Activated CD4-positive, alpha-beta T cell treated with anti-CD3 and anti-CD28 coated beads for 36 hours (primary cell): ENCODE measurements around the gene NOC4L. TPM values are rescaled to one million over a fixed set of nuclear protein-coding genes. Genes with fewer than 3 reads are reported as not detected.

Experiments
- ATAC-seq: fragments of 200-7000 bp; cut with Tn5 transposase; one replicate; pipeline ENCODE4 v1.10.0; 2021; ENCODE audit warnings: mild to moderate bottlenecking, moderate library complexity
- CTCF ChIA-PET: fragments of 350-600 bp; sonication (Branson Sonifier 250); formaldehyde crosslinking; loops from one replicate; lab custom pipeline; 2021; ENCODE audit warnings: antibody characterized with exemption; lab: Charles Lee
- POLR2A ChIA-PET: fragments of 350-600 bp; sonication (Branson Sonifier 250); formaldehyde crosslinking; loops from one replicate; lab custom pipeline; 2021; ENCODE audit warnings: antibody characterized with exemption, inconsistent platforms; lab: Charles Lee
- DNase-seq: peaks from one replicate; pipeline ENCODE4 v3.0.0-alpha.2; 2020
- H3K27ac Mint-ChIP-seq: one replicate; pipeline ENCODE4 v1.8.0; 2021; ENCODE audit warnings: mixed read lengths
- H3K27me3 Mint-ChIP-seq: one replicate; pipeline ENCODE4 v1.8.0; 2021; ENCODE audit warnings: mixed read lengths
- H3K36me3 Mint-ChIP-seq: one replicate; pipeline ENCODE4 v1.8.0; 2021; ENCODE audit warnings: low read depth, mixed read lengths
- H3K4me1 Mint-ChIP-seq: one replicate; pipeline ENCODE4 v1.8.0; 2021; ENCODE audit warnings: mixed read lengths
- H3K4me3 Mint-ChIP-seq: one replicate; pipeline ENCODE4 v1.8.0; 2021; ENCODE audit warnings: mild to moderate bottlenecking, moderate library complexity, mixed read lengths
- H3K9me3 Mint-ChIP-seq: one replicate; pipeline ENCODE4 v1.8.0; 2021; ENCODE audit warnings: low read depth, mixed read lengths
- intact Hi-C, 2 experiments: fragments of 100-400 bp; cut with DNase I in 1 of 2; cut with micrococcal nuclease in 1 of 2; formaldehyde crosslinking; loops; one replicate each; pipeline versions ENCODE4 v1.14.2 to v1.15.1; 2022 to 2024; cut with DNase I, micrococcal nuclease
- total RNA-seq, 2 experiments: library from RNA; stranded (reverse); gene quantifications; one replicate each; pipeline ENCODE4 v1.2.3, GENCODE V29; 2021

NOC4L gene
- total RNA-seq, 2 experiments from 2014 or later = 30.5 to 35.7 TPM

GRCh38 chr12:132174839-132175490, 30.7 kb downstream of the NOC4L start:
- Mint-ChIP-seq H3K27me3 (peaks cover 6% of the 10 kb centered on the region), H3K4me1 (peaks cover 22% of the 10 kb centered on the region), H3K36me3 (no peaks in the 10 kb centered on the region), H3K4me3 (no peak overlapping the region), H3K27ac (no peak overlapping the region), H3K9me3 (no peaks in the 10 kb centered on the region)
- intact Hi-C loops = no loop called here
- ATAC-seq = no peak
- DNase-seq = no peak
- POLR2A ChIA-PET = no interaction called here
- CTCF ChIA-PET = interaction anchor here (1.3 to 1.4 kb wide), 2 partner anchors 8 to 9 kb away, joined by 3 to 4 read pairs; no protein-coding TSS in a partner anchor

DNA sequence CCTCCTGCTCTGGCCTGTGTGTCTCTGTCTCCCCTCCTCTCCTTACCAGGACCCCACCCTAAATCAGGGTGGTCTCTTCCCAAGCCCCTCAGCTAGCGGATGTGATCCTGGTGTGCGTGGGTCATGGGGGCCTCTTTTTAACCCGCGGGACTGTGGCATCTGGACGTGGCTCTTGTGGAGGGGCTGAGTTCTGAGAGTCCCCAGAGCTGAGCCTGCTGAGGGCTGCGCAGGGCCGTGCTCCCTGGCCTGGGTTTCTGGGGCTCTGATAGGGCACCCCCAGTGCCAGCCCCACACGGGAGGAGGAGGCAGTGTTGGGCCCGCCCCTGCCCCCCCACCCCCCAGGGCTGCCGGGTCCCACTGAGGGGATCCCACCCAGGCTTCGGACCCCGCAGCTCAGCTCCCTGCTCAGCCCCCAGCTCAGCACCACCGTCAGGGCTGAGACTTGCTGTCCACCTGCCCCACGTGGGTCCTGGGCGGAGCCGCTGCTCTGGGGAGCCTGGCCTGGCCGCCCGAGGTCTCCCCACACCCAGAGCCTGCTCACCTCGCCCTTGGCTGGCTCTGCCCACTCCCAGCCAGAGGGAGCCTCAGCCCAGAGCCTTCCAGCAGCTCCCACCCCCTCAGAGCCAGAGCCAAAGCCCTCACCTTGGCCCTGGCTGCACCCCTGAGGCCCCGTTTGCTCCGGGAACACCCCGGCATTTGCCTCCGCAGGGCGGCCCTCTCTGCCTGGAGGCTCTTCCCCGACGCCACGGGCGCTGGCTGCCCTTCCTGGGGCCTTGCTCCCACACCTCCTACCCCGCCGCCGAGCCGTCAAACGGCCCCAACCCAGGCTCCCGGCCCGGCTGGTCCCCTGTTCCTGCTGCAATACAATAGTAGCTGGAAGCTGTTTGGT, 31.5 kb downstream of the NOC4L start:
- ATAC-seq (no peak), DNase-seq (no peak)
- H3K27me3 Mint-ChIP-seq = peaks cover 6% of the 10 kb centered on the region
- no peak overlapping the region for H3K4me3 Mint-ChIP-seq
- H3K36me3 Mint-ChIP-seq = no peaks in the 10 kb centered on the region
- no peaks in the 10 kb centered on the region for H3K9me3 Mint-ChIP-seq
- H3K4me1 Mint-ChIP-seq = peaks cover 25% of the 10 kb centered on the region
- ChIA-PET CTCF (interaction anchor here (1.3 to 1.4 kb wide), 2 partner anchors 8 to 9 kb away, joined by 3 to 4 read pairs; no protein-coding TSS in a partner anchor), POLR2A (no interaction called here)
- H3K27ac Mint-ChIP-seq = no peak overlapping the region
- intact Hi-C loops = no loop called here

DNA sequence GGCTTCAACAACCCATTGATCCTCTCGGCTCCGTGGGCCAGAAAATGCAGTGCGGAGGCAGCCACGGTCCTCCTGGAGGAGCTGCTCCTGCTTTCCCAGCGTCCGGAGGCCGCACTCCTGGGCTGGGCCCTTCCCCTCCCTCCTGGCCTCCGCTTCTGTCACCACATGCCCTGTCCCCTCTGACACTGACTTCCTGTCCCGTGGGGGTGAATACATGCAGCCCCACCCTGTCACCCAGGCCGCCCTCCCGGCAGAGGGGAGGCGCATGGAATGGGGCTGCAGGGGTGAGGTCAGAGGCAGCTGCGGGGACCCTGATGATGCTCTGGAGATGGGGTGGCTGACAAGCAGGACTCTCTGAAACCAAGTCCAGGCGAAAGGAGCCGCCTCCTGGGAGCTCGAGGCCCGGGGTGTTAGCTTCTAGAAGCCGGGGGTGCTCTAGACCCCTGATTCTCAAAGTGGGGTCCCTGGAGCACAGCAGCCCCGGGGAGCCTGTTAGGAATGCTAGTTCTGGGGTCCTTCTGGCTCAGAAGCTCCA, 32.2 kb downstream of the NOC4L start:
- ChIA-PET CTCF (no interaction called here), POLR2A (no interaction called here)
- no peak for ATAC-seq
- no peaks in the 10 kb centered on the region for H3K9me3 Mint-ChIP-seq
- H3K36me3 Mint-ChIP-seq = no peaks in the 10 kb centered on the region
- intact Hi-C loops = no loop called here
- peaks cover 6% of the 10 kb centered on the region for H3K27me3 Mint-ChIP-seq
- H3K4me1 Mint-ChIP-seq = peaks cover 25% of the 10 kb centered on the region
- H3K27ac Mint-ChIP-seq = no peak overlapping the region
- no peak overlapping the region for H3K4me3 Mint-ChIP-seq
- DNase-seq = no peak

DNA sequence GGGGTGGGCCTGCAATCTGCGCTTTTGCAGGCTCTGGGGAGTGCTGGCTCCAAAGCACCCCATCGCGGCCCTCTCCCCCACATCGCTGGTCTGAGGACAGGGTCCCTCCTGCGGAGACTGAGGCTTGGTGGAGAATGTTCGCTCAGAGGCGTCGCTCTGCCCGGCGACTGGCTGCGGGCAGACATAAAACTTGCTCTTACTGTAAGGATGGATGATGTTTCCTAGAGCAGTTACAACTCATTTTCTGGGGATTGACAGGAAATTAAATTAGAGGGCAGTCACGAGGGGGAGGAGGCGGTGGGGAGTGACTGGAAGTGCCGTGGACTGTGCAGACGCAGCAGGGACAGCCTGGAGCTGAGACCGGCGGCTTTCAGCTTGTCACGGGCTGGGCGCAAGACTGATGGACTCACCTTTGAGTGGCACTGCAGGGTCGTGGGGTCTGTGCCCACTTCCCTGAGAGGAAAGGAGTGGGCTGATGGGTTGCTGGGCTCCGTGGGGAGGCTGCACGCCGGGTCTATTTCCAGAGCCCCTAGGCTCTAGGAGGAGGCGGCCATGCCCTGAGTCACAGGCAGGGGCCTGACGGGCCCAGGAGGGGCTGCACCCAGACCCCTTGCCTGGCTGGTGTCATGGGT, 32.8 kb downstream of the NOC4L start:
- Mint-ChIP-seq H3K4me3 (no peak overlapping the region), H3K9me3 (no peaks in the 10 kb centered on the region), H3K36me3 (no peaks in the 10 kb centered on the region), H3K27me3 (peaks cover 6% of the 10 kb centered on the region), H3K27ac (no peak overlapping the region), H3K4me1 (peaks cover 25% of the 10 kb centered on the region)
- DNase-seq (no peak), ATAC-seq (no peak)
- ChIA-PET CTCF (no interaction called here), POLR2A (no interaction called here)
- intact Hi-C loops = no loop called here

GRCh38 chr12:132178316-132178715, 34.1 kb downstream of the NOC4L start:
- Mint-ChIP-seq H3K9me3 (no peaks in the 10 kb centered on the region), H3K27me3 (peaks cover 1% of the 10 kb centered on the region), H3K36me3 (no peaks in the 10 kb centered on the region), H3K4me3 (no peak overlapping the region), H3K4me1 (peaks cover 20% of the 10 kb centered on the region), H3K27ac (peak overlapping the region; percentile 66)
- ChIA-PET POLR2A (no interaction called here), CTCF (interaction anchor here (1.9 kb wide), 1 partner anchor 25 kb away, joined by 4 read pairs; no protein-coding TSS in a partner anchor)
- ATAC-seq = no peak
- intact Hi-C loops = no loop called here
- DNase-seq = no peak

- CTCF ChIA-PET = interaction anchor here (0.7 to 1.9 kb wide), 3 partner anchors 11 to 129 kb away, joined by 4 read pairs; no protein-coding TSS in a partner anchor
- POLR2A ChIA-PET = interaction anchor here (0.6 kb wide), 1 partner anchor 18 kb away, joined by 9 read pairs; no protein-coding TSS in a partner anchor
- H3K4me3 Mint-ChIP-seq = peak overlapping the region; percentile 64
- ATAC-seq = peak; percentile 79
- intact Hi-C loops = no loop called here
- H3K27ac Mint-ChIP-seq = peak overlapping the region; percentile 66
- no peaks in the 10 kb centered on the region for H3K9me3 Mint-ChIP-seq
- H3K27me3 Mint-ChIP-seq = peaks cover 1% of the 10 kb centered on the region
- peak; percentile 69 for DNase-seq
- no peaks in the 10 kb centered on the region for H3K36me3 Mint-ChIP-seq
- H3K4me1 Mint-ChIP-seq = peaks cover 18% of the 10 kb centered on the region
Observed at GRCh38 chr12:132178801-132179401, 34.6 kb downstream of the NOC4L start.

DNA sequence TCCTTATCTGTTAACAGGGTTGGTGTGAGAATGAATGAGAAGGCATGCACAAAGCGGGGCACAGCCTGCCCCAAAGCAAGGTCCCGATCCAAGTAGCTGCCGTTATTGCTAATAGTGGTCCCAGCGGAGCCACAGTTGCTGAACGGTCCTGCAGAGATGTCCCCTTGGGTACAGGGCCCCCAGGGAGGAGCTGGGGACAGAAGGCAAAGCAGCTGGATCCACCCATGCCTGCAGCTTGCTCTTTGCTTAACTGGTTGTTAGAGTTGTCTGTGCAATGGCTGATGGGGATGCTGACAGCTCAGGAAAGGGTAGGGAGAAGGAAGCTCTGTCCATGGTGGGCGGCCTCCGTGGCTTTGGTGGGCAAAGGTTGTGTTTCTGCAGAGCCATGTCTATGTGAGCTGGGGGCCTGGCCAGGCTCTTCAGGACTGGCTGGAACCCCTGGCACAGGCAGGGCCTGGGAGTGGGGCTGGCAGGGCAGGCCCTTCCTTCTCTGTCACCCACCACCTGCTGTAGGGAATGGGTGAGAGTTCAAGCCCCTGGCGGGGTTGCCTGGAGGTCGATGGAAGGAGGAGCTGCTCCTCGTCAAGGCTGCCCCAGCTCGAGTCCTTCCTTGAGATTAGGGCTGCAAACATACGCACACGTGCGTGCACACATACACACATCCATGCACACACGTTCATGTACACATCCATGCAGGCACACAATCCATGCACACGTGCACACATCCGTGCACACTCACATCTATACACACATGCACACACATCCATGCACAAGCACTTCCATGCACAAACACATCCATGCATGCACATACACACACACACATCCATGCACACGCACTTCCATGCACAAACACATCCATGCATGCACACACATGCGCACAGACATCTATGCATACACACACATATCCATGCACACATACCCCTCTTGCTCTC, 35.4 kb downstream of the NOC4L start:
- Mint-ChIP-seq H3K27ac (no peak overlapping the region), H3K9me3 (no peaks in the 10 kb centered on the region), H3K4me3 (no peak overlapping the region), H3K4me1 (peaks cover 18% of the 10 kb centered on the region), H3K36me3 (no peaks in the 10 kb centered on the region), H3K27me3 (peaks cover 1% of the 10 kb centered on the region)
- intact Hi-C loops = no loop called here
- ATAC-seq (no peak), DNase-seq (no peak)
- ChIA-PET POLR2A (interaction anchor here (1.0 kb wide), 1 partner anchor 10 kb away, joined by 4 read pairs; no protein-coding TSS in a partner anchor), CTCF (interaction anchor here (0.6 to 1.9 kb wide), 4 partner anchors 12 to 129 kb away, joined by 3 to 4 read pairs (median 4); no protein-coding TSS in a partner anchor)

DNA sequence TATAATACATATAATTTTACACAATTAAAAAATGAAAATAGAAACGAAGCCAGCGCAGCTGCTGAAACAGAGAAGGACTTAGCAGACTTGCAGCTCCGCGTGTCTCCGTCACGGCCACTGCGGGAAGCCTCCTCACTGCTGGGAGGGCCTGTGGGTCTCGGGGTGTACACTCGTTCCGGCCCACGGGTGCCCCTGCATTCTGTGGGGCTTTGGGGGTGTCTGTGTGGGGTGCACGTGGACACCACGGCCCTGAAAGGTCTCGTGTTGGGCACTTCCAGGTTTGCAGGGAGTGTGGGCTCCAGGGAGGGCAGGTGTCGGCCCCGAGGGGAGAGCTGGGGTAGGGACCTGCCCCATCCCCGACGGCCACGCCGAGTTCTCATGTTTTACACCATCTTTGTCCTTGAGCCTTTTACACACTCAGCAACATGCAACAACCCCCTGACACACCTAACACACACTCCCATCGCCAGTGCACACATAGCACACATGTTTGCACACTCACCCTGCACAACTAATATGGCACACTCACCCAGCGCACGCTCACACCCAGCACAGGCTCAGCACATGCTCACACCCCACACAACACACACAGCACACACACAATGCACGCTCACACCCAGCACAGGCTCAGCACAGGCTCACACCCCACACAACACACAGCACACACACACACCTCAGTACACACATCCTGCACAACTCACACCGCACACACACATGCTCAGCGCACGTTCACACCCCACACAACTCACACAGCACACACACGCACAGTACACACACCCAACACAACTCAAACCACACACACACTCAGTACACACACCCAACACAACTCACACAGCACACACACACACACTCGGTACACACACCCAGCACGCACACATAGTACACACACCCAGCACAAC, 36.6 kb downstream of the NOC4L start:
- intact Hi-C loops = no loop called here
- H3K27ac Mint-ChIP-seq = no peak overlapping the region
- H3K4me3 Mint-ChIP-seq = no peak overlapping the region
- no peak for ATAC-seq
- peaks cover 26% of the 10 kb centered on the region for H3K4me1 Mint-ChIP-seq
- peaks cover 1% of the 10 kb centered on the region for H3K27me3 Mint-ChIP-seq
- DNase-seq = no peak
- CTCF ChIA-PET = no interaction called here
- POLR2A ChIA-PET = no interaction called here
- no peaks in the 10 kb centered on the region for H3K36me3 Mint-ChIP-seq
- no peaks in the 10 kb centered on the region for H3K9me3 Mint-ChIP-seq

- Mint-ChIP-seq H3K27ac (no peak overlapping the region), H3K4me1 (peaks cover 32% of the 10 kb centered on the region), H3K27me3 (peaks cover 1% of the 10 kb centered on the region), H3K36me3 (no peaks in the 10 kb centered on the region), H3K4me3 (no peak overlapping the region), H3K9me3 (no peaks in the 10 kb centered on the region)
- DNase-seq (no peak), ATAC-seq (no peak)
- intact Hi-C loops = no loop called here
- ChIA-PET POLR2A (no interaction called here), CTCF (no interaction called here)
Observed at GRCh38 chr12:132181570-132182200, 37.4 kb downstream of the NOC4L start.
